Mammary epithelial cell (primary cell): Measurements from ENCODE around the gene MAML2.

Source experiments
- EZH2 ChIP-seq: IDR thresholded peaks from 2 replicates; pipeline ENCODE4 v1.6.1; 2012; ENCODE audit warnings: low read length, inconsistent platforms, borderline replicate concordance
- TF ChIP-seq, protein P1 (sequence below), 2 donors: IDR thresholded peaks in 1 of 2; conservative IDR thresholded peaks in 1 of 2; 2 replicates each; pipeline ENCODE4 v1.5.1; 2011 to 2012; ENCODE audit warnings: inconsistent platforms in 2 of 2, low read length in 2 of 2, mild to moderate bottlenecking in 2 of 2, control low read depth in 1 of 2, low read depth in 1 of 2; ENCODE audit not compliant: insufficient read depth in 1 of 2; ENCODE audit errors: extremely low read depth in 1 of 2

DNA sequence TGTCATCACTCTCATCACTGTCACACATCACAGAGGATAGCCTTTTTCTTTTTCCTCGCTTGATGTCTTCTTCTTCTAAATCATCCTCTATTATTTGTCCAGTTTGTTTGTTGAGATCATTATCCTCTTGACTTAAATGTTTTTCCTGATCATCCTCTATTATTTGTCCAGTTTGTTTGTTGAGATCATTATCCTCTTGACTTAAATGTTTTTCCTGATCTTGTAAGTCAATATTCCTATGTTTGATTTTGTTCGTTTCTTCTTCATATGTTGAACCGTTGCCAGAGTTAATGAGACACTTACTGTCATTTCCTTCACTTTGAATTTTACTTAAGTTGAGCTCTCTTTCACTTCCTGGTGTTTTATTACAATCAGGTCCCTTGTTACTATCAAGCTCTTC is 41.2 kb upstream of the MAML2 start:
- TF ChIP-seq, protein P1, sequence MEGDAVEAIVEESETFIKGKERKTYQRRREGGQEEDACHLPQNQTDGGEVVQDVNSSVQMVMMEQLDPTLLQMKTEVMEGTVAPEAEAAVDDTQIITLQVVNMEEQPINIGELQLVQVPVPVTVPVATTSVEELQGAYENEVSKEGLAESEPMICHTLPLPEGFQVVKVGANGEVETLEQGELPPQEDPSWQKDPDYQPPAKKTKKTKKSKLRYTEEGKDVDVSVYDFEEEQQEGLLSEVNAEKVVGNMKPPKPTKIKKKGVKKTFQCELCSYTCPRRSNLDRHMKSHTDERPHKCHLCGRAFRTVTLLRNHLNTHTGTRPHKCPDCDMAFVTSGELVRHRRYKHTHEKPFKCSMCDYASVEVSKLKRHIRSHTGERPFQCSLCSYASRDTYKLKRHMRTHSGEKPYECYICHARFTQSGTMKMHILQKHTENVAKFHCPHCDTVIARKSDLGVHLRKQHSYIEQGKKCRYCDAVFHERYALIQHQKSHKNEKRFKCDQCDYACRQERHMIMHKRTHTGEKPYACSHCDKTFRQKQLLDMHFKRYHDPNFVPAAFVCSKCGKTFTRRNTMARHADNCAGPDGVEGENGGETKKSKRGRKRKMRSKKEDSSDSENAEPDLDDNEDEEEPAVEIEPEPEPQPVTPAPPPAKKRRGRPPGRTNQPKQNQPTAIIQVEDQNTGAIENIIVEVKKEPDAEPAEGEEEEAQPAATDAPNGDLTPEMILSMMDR (conservative IDR thresholded peaks at IDR 0.05 in 1 of 2, IDR thresholded peaks at IDR 0.05 in 1 of 2; ENCODE audit: extremely low read depth in 1 of 2, insufficient read depth in 1 of 2, low read depth in 1 of 2, low read length in 2 of 2) = no peak
- no peak for TF ChIP-seq EZH2
